Hematopoietic multipotent progenitor cell treated with erythropoietin and hydrocortisone succinate and interleukin-3 and kit ligand, for 15 days (in vitro differentiated cells): Measurements from ENCODE around the gene ERC1.
"Not testable (repeated sequence)": the region's sequence is repeated elsewhere in the genome, so short reads cannot be mapped to it uniquely, and the experiment has no call there.

Experiments used
- DNase-seq: peaks from one replicate; pipeline ENCODE4 v3.0.0-alpha.2; 2015; ENCODE audit warnings: low spot score

ERC1 gene

GRCh38 chr12:1185460-1186182, 194.6 kb downstream of the ERC1 start:
- DNase-seq: no peak

GRCh38 chr12:1186298-1186697, 195.3 kb downstream of the ERC1 start:
- DNase-seq: no peak

DNA sequence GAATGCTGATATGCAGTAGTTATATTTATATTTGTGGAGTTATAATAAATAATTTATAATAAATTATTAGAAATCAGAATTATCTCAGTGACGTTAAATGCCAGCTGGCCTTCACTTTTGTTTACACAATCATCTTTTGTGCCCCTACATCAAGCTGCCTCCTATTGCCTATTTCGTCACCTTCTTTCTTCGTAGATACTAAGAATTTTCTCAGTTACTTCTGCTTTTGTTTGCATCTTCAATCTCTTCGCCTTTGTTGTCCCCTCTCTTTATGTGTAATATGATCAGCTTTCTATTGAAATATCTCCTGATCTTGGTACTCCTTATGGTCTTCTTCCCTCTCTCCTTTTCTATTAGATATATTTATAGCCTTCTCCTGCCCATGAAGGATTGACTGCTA, 197.0 kb downstream of the ERC1 start:
- no peak for DNase-seq

- no peak for DNase-seq
Observed at GRCh38 chr12:1189163-1189562, 198.1 kb downstream of the ERC1 start.

GRCh38 chr12:1195513-1195912, 204.5 kb downstream of the ERC1 start:
- DNase-seq: no peak

DNA sequence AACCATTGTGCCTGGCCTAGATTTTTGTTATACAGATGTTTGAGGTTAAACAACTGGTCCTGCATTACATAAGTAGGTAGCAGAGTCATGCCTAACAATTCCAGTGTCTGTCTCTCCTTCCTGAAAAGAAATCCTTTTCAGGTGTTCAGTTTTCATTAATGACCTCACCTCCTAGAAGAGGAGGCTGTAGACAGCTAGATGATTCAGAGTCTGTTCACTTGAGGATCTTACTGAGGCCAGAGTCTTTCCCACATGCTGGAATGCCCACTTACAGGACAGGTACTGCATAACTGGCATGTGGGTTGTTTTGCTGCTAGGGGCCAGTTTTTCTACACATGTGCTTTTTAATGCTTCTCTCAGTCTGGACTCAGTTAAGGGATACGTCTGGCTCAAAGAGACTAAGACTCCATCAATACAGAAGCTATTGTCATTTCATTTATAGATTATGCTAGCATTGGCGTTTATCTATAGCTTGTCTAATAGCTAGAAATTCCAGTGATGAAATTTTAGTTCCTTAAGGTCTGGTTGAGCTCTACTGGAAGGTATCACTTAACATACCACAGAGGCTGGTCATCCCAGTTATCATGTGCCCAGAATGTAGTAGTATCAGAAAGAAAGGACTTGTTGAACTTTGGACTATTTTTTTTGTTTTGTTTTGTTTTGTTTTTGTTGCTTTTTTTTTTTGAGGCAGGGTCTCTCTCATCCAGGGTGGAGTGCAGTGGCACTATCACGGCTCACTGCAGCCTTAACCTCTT, 206.4 kb downstream of the ERC1 start:
- DNase-seq: no peak

DNA sequence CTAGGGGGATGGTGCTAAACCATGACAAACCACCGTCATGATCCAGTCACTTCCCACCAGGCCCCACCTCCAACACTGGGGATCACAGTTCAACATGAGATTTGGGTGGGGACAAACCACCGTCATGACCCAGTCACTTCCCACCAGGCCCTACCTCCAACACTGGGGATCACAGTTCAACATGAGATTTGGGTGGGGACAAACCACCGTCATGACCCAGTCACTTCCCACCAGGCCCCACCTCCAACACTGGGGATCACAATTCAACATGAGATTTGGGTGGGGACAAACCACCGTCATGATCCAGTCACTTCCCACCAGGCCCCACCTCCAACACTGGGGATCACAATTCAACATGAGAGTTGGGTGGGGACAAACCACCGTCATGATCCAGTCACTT, 207.8 kb downstream of the ERC1 start:
- DNase-seq: not testable (repeated sequence)

DNA sequence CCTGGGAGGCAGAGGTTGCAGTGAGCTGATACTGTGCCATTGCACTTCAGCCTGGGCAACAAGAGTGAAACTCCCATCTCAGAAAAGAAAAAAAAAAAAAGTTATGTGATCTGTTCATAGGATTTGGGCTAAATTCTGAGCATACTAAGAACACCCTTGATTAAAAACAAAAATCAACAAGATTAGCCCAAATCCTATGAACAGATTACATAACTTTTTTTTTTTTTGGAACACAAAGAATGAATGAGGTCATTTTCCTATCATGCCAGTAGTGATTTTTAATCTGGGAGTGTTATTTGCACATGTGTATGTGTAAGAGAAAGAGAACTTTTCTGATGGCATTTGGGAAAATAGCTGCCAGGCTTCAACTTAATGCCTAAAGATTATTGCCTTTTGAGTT, 208.7 kb downstream of the ERC1 start:
- DNase-seq: no peak

DNA sequence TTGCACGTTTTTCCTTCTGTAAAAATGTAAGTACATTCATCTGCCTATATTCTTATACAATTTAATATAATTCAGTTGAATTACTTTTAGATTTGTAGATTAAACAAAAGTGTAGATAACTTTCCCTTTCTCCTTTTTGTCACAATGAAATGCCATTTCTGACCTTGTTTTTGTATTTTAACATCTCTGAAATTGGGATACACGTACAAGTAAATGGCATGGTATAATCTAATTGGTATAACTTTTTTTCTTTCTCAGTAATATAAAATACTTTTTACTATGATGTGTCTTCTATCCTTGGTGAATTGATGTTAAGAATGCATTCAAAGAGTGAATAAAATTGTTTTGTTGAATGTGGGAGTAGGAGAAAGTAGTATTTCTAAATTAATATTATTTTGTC, 210.0 kb downstream of the ERC1 start:
- no peak for DNase-seq

DNA sequence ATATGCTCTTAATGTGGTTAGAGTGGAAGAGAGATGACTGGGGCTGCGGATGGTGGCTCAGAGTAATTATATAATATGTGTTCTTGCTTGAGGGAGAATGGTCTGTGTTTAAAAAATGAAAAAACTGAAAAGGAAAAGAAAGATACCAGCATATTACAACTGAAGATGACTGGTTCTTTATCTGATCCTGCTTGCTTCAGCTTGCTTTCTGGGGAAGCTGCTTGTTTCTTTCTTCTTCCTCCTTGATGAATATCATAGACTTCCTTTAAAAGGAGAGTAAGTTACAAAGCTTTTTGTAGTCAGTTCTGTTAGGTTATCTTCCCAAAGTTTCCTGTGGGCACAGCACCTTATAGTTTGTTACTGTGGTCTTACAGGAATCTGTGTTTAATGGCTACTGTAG, 210.9 kb downstream of the ERC1 start:
- no peak for DNase-seq

- DNase-seq: no peak
Observed at GRCh38 chr12:1203735-1204019, 212.7 kb downstream of the ERC1 start.

DNA sequence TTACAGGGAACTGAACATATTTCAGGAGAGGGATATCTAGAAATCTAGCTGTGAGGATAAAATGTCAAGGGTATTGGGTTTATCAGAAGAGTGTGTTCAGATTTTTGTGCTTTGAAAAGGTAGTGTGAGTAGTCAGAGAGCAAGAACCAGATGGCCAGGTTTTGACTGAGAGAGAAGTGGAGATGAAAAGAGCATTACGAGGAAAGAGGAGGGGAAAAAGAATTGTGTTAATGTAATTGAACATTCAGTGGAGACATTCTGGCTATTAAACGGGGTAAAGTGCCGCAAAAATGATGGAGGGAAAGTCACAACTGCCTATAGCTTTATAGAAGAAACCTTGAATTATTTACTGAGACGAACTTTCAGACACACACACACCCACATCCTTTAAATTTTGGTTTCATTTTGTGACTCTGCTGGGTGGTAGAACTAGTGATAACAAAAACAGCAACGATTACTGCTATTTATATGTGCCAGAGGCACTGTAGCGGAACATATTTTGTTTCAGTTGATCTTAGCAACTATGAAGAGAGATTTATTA, 213.6 kb downstream of the ERC1 start:
- DNase-seq: peak; percentile 50

DNA sequence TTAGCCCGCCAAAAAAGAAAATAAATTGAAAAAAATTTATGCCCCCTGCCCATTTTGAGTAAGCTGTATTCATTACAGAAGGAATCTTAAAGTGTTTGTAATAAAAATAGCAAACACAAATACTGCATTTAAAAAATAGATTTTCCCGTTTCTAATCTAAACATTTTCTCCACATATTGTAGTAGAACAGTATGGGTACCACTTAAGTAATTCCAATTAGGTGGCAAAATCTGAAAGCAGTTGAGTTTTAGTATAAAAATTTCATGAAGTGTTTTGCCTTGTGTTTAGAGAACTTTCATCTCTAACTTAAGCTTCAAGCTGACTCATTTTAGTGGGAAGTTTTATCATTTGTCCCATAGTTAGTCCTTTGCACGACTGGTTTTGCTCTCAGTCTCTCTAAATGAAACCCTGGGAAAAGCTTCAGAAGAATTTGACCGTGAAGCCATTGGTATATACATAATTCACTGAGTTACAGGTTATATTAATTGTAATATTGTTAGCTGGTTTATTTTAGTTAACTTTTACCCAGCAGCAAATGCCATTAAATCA, 214.6 kb downstream of the ERC1 start:
- no peak for DNase-seq

DNA sequence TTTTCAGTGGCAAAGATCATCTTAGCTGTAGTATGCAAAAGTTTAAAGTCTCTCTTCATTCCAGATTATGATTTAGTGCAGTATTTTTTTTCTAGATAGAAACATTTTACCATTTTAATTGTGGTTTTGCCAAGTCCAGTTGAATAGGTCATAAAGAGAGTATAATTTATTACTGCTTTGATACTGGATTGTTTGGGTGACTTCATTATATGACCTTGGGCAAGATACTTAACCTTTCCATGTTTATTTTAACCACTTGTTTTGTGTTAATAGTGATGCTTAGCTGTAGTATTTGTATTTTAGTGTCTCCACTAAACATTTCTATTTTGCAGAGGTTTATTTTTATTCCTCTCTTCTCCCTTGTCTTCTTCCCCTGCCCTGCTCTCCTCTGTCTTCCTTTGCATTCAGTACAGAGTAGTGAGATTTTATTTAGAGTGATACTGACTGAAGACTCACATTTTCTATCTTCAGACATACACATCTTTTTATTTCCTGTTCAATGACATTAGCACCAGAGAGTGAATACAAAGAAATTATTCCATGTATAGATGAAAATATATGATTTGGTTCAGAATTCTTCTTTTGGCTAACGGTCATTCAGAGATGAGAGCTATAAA, 215.2 kb downstream of the ERC1 start:
- DNase-seq: no peak

- DNase-seq: no peak
Observed at GRCh38 chr12:1207276-1207675, 216.3 kb downstream of the ERC1 start.

- not testable (repeated sequence) for DNase-seq
Observed at GRCh38 chr12:1208719-1209118, 217.7 kb downstream of the ERC1 start.

DNA sequence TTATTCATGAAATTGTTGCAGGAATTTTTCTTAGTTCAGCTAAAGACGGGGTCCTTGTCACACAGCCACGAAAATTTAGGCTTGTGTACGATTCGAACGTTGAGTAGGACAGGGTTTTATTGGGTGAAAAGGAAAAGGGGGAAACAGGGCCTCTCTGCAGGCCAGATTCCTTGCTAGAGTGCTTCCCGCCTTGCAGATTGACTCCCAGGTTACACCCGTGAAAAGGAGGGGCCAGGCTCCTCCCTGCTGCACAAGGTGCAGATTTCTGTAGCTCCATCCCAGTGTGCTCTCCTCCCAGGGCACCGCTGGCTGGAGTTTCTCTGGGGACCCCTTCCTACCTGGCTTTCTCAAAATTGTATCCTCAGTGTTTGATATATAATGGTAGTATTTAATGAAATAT, 221.5 kb downstream of the ERC1 start:
- no peak for DNase-seq

- no peak for DNase-seq
Observed at GRCh38 chr12:1213205-1213604, 222.2 kb downstream of the ERC1 start.

DNA sequence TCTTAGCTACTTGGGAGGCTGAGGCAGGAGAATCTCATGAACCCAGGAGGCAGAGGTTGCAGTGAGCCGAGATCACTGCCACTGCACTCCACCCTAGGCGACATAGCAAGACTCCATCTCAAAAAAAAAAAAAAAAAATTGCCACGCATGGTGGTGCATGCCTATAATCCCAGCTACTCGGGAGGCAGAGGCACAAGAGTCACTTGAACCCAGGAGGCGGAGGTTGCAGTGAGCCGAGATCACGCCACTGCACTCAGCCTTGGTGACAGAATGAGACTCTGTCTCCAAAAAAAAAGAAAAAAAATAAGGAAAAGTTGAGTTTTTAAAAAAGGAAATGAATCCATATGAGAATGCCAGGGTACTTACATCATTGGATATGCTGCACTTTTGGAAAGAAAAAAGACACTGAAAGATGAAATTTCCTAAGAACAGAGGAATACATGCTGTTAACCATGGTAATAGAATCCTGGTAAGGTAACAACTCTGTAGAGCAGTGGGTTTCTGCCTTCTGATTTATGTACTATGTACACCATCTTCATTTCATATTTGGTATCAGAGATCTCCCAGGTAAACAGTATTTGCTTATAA, 222.7 kb downstream of the ERC1 start:
- DNase-seq: no peak

GRCh38 chr12:1216560-1216959, 225.5 kb downstream of the ERC1 start:
- no peak for DNase-seq

DNA sequence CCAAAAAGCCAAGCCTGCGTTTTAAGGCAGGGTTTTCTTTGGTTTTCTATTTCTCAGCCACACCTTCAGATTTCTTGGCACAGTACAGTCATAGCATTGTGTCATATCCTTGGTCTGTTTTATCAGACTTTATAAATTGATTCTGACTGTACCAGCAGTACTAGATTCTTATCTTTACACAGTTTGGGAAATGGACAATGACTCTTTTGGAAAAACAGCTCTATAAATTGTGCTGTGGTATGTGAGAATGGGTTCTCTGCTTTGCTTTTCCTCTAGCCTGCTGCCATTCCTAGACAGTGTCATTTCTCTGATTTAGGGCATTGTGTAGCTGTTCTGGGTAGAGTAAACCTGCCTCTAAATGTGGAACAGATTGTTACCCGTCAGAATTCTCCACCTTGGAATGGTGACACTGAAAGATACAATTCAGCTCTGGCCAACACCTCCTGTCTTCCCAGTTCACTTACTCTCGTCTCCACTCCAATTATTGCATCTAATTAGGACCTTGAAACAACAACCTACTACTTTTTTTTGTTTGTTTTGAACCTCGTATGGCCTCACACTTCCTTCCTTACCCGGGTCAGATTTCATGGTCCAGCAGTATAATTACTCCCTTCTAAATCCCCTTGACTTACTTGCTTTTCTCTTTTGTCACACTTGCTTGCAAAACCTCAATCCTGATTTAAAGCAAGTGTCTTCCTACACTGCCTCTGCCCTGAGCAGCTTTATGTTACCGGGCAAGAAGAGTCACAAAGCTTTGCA, 226.3 kb downstream of the ERC1 start:
- DNase-seq: no peak

- no peak for DNase-seq
Observed at GRCh38 chr12:1218369-1218768, 227.3 kb downstream of the ERC1 start.
